HCT116 (cell line): ENCODE results near the gene USP48.

ENCODE experiments used
- EZH2 ChIP-seq: fragments of 200-600 bp; sonication (generic); IDR thresholded peaks from 2 replicates; pipeline ENCODE4 v1.6.1; 2017; ENCODE audit warnings: antibody characterized with exemption, mixed run types
- POLR2AphosphoS5 ChIP-seq: IDR thresholded peaks from 2 replicates; pipeline ENCODE4 v1.6.1; 2011; ENCODE audit warnings: mild to moderate bottlenecking, low read depth, low read length, moderate library complexity
- ZNF274 ChIP-seq: fragments of 200-500 bp; sonication (Bioruptor generic); IDR thresholded peaks from 2 replicates; pipeline ENCODE4 v1.6.1; 2014; ENCODE audit warnings: mild to moderate bottlenecking, low read depth, low read length, inconsistent platforms
- TF ChIP-seq, protein P1 (sequence below), 3 experiments: fragments of 200-600 bp in 1 of 3; sonication (generic) in 1 of 3; IDR thresholded peaks in 2 of 3; conservative IDR thresholded peaks in 1 of 3; 2 replicates each; pipeline ENCODE4 v1.5.1; 2012 to 2017; ENCODE audit warnings: low read depth in 2 of 3, low read length in 2 of 3, antibody characterized with exemption in 1 of 3, borderline replicate concordance in 1 of 3, control low read depth in 1 of 3, mild to moderate bottlenecking in 1 of 3, mixed read lengths in 1 of 3, mixed run types in 1 of 3, moderate library complexity in 1 of 3; ENCODE audit not compliant: insufficient read depth in 1 of 3
- TF ChIP-seq, protein P2 (sequence below): IDR thresholded peaks from 2 replicates; pipeline ENCODE4 v1.6.1; 2012; ENCODE audit warnings: low read depth

DNA sequence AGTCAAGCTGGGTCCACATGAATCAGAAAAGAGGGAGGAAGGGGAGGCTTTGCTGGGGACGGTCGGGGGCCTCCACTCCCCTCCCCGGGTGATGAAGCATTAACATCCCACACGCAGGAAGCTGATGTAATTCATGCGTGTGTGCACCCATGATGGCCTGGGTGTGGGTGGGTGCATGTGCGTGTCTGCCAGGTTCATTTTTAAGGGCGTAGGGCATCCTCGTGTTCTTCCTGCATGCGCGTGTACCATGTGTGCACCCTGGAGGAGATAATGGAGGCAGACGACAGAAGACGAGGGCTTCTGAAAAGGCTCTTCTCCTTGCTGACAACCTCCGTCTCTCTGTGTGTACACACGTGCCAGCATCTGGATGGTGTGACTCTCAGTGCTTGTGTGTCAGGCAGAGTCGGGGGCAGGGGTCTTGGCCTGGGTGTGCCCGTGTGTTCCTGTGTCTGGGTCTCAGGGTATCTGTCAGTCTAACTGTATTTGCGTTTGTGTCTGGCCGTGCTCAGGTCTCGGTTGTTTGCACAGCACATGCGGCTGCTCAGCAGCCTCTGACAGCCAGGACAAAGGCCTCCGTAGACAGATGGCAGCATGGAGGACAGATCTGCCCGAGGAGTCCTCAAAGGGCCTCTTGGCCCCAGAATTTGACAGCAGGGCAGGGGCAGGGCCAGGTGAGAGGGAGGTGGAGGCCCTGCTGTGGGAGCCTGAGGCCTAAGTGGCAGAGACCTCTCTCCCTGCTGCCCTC lies 116.2 kb downstream of the USP48 start:
- TF ChIP-seq, protein P1, sequence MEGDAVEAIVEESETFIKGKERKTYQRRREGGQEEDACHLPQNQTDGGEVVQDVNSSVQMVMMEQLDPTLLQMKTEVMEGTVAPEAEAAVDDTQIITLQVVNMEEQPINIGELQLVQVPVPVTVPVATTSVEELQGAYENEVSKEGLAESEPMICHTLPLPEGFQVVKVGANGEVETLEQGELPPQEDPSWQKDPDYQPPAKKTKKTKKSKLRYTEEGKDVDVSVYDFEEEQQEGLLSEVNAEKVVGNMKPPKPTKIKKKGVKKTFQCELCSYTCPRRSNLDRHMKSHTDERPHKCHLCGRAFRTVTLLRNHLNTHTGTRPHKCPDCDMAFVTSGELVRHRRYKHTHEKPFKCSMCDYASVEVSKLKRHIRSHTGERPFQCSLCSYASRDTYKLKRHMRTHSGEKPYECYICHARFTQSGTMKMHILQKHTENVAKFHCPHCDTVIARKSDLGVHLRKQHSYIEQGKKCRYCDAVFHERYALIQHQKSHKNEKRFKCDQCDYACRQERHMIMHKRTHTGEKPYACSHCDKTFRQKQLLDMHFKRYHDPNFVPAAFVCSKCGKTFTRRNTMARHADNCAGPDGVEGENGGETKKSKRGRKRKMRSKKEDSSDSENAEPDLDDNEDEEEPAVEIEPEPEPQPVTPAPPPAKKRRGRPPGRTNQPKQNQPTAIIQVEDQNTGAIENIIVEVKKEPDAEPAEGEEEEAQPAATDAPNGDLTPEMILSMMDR (IDR thresholded peaks at IDR 0.05 in 2 of 3, conservative IDR thresholded peaks at IDR 0.05 in 1 of 3; ENCODE audit: borderline replicate concordance in 1 of 3, insufficient read depth in 1 of 3, low read depth in 2 of 3, low read length in 2 of 3) = no peak
- TF ChIP-seq EZH2 (no peak), POLR2AphosphoS5 (no peak), ZNF274 (no peak)
- TF ChIP-seq, protein P2, sequence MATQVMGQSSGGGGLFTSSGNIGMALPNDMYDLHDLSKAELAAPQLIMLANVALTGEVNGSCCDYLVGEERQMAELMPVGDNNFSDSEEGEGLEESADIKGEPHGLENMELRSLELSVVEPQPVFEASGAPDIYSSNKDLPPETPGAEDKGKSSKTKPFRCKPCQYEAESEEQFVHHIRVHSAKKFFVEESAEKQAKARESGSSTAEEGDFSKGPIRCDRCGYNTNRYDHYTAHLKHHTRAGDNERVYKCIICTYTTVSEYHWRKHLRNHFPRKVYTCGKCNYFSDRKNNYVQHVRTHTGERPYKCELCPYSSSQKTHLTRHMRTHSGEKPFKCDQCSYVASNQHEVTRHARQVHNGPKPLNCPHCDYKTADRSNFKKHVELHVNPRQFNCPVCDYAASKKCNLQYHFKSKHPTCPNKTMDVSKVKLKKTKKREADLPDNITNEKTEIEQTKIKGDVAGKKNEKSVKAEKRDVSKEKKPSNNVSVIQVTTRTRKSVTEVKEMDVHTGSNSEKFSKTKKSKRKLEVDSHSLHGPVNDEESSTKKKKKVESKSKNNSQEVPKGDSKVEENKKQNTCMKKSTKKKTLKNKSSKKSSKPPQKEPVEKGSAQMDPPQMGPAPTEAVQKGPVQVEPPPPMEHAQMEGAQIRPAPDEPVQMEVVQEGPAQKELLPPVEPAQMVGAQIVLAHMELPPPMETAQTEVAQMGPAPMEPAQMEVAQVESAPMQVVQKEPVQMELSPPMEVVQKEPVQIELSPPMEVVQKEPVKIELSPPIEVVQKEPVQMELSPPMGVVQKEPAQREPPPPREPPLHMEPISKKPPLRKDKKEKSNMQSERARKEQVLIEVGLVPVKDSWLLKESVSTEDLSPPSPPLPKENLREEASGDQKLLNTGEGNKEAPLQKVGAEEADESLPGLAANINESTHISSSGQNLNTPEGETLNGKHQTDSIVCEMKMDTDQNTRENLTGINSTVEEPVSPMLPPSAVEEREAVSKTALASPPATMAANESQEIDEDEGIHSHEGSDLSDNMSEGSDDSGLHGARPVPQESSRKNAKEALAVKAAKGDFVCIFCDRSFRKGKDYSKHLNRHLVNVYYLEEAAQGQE = no peak
